IMR-90 (cell line): ENCODE data around the gene TTC29. TPM values are rescaled to one million over a fixed set of nuclear protein-coding genes. Genes with fewer than 3 reads are reported as not detected.

Experiments used
- ATAC-seq: fragments of 200-7000 bp; cut with Tn5 transposase; 2 replicates; pipeline ENCODE4 v1.9.1; 2020; ENCODE audit warnings: low read depth, mild to moderate bottlenecking, moderate library complexity
- BruUV-seq: library from RNA; stranded (reverse); fragments of 400-500 nt; replicated peaks from 2 replicates; lab custom pipeline; 2021; lab: Mats Ljungman, UMichigan
- CTCF ChIA-PET: fragments of 300-600 bp; formaldehyde crosslinking; extraction: SDS; loops from one replicate; lab custom pipeline; 2021; ENCODE audit warnings: antibody characterized with exemption; lab: Yijun Ruan, JAX
- POLR2A ChIA-PET: fragments of 300-600 bp; sonication (Branson Sonifier 250); formaldehyde crosslinking; loops from one replicate; lab custom pipeline; 2022; ENCODE audit warnings: antibody characterized with exemption; ENCODE audit not compliant: unreplicated experiment; lab: Charles Lee
- DNase-seq: peaks from one replicate; pipeline ENCODE4 v3.0.0; 2013
- H2AFZ ChIP-seq: replicated peaks from 2 replicates; pipeline ENCODE3; 2013; ENCODE audit warnings: low read length, mild to moderate bottlenecking; ENCODE audit not compliant: poor library complexity
- H2AK5ac ChIP-seq: 2 replicates; pipeline ENCODE4 v1.6.1; 2013; ENCODE audit warnings: low read depth, low read length, inconsistent platforms
- H2AK9ac ChIP-seq: replicated peaks from 2 replicates; pipeline ENCODE3; 2013; ENCODE audit warnings: mild to moderate bottlenecking, low read depth, low read length, moderate library complexity; ENCODE audit not compliant: poor library complexity
- H2BK120ac ChIP-seq: 2 replicates; pipeline ENCODE4 v1.6.1; 2013; ENCODE audit warnings: low read depth, low read length, inconsistent platforms
- H2BK15ac ChIP-seq: 3 replicates; pipeline ENCODE4 v1.6.1; 2013; ENCODE audit warnings: low read depth, low read length, inconsistent platforms
- H2BK20ac ChIP-seq: 2 replicates; pipeline ENCODE4 v1.6.1; 2013; ENCODE audit warnings: low read depth, mild to moderate bottlenecking, inconsistent platforms, low read length, moderate library complexity
- H2BK5ac ChIP-seq: 2 replicates; pipeline ENCODE4 v1.6.1; 2013; ENCODE audit warnings: mild to moderate bottlenecking, low read depth, low read length, inconsistent platforms; ENCODE audit not compliant: poor library complexity, severe bottlenecking
- H3K14ac ChIP-seq: replicated peaks from 2 replicates; pipeline ENCODE4 v1.6.1; 2013; ENCODE audit warnings: low read depth, low read length, inconsistent platforms
- H3K18ac ChIP-seq: 2 replicates; pipeline ENCODE4 v1.6.1; 2013; ENCODE audit warnings: low read depth, low read length, control low read depth
- H3K23ac ChIP-seq: 2 replicates; pipeline ENCODE4 v1.6.1; 2013; ENCODE audit warnings: low read depth, low read length, inconsistent platforms
- H3K27ac ChIP-seq: 2 replicates; pipeline ENCODE4 v1.5.1; 2013; ENCODE audit warnings: mild to moderate bottlenecking, control low read depth, low read length; ENCODE audit not compliant: insufficient read depth
- H3K27me3 ChIP-seq: 2 replicates; pipeline ENCODE4 v1.6.1; 2013; ENCODE audit warnings: low read length; ENCODE audit not compliant: control insufficient read depth, insufficient read depth
- H3K36me3 ChIP-seq: 2 replicates; pipeline ENCODE4 v1.6.1; 2013; ENCODE audit warnings: low read length, mixed read lengths; ENCODE audit not compliant: control insufficient read depth, insufficient read depth
- H3K4ac ChIP-seq: 2 replicates; pipeline ENCODE4 v1.6.1; 2013; ENCODE audit warnings: low read depth, low read length, inconsistent platforms
- H3K4me1 ChIP-seq: 2 replicates; pipeline ENCODE4 v1.6.1; 2013; ENCODE audit warnings: low read length, mixed read lengths; ENCODE audit not compliant: control insufficient read depth, insufficient read depth
- H3K4me2 ChIP-seq: 2 replicates; pipeline ENCODE4 v1.6.1; 2013; ENCODE audit warnings: low read depth, mild to moderate bottlenecking, control low read depth, low read length, moderate library complexity
- H3K4me3 ChIP-seq: 2 replicates; pipeline ENCODE4 v1.5.1; 2013; ENCODE audit warnings: low read depth, mild to moderate bottlenecking, control low read depth, low read length, moderate library complexity; ENCODE audit not compliant: insufficient read depth
- H3K56ac ChIP-seq: 2 replicates; pipeline ENCODE4 v1.6.1; 2013; ENCODE audit warnings: low read length, inconsistent platforms; ENCODE audit not compliant: insufficient read depth; ENCODE audit errors: extremely low read depth
- H3K79me1 ChIP-seq, 2 experiments: 2 replicates each; pipeline ENCODE4 v1.6.1; 2013; ENCODE audit warnings: low read length in 2 of 2, inconsistent platforms in 1 of 2, low read depth in 1 of 2
- H3K9ac ChIP-seq: 2 replicates; pipeline ENCODE4 v1.6.1; 2013; ENCODE audit warnings: low read depth, low read length, control low read depth
- H3K9me1 ChIP-seq: 2 replicates; pipeline ENCODE4 v1.6.1; 2013; ENCODE audit warnings: low read length, inconsistent platforms; ENCODE audit not compliant: insufficient read depth
- H3K9me3 ChIP-seq: 2 replicates; pipeline ENCODE4 v1.6.1; 2013; ENCODE audit warnings: low read length; ENCODE audit not compliant: control insufficient read depth, insufficient read depth
- H4K20me1 ChIP-seq: 2 replicates; pipeline ENCODE4 v1.6.1; 2013; ENCODE audit warnings: low read length, inconsistent platforms; ENCODE audit not compliant: insufficient read depth
- H4K5ac ChIP-seq: 2 replicates; pipeline ENCODE4 v1.6.1; 2013; ENCODE audit warnings: mild to moderate bottlenecking, low read depth, low read length, control low read depth
- H4K8ac ChIP-seq, 2 experiments: 2 replicates each; pipeline ENCODE4 v1.6.1; 2013; ENCODE audit warnings: low read depth in 2 of 2, low read length in 2 of 2, control low read depth in 1 of 2, inconsistent platforms in 1 of 2
- H4K91ac ChIP-seq: 2 replicates; pipeline ENCODE4 v1.6.1; 2013; ENCODE audit warnings: low read depth, low read length, inconsistent platforms; ENCODE audit not compliant: insufficient read depth
- CEBPB ChIP-seq: IDR thresholded peaks from 2 replicates; pipeline ENCODE4 v1.6.1; 2012; ENCODE audit warnings: low read depth, low read length, improper control_type of control experiment
- CTCF ChIP-seq: conservative IDR thresholded peaks from 2 replicates; pipeline ENCODE4 v1.5.1; 2012; ENCODE audit warnings: mild to moderate bottlenecking, low read depth, low read length, improper control_type of control experiment
- ELK1 ChIP-seq: fragments of 150-350 bp; IDR thresholded peaks from 2 replicates; pipeline ENCODE4 v1.6.1; 2016; ENCODE audit warnings: low read depth, mild to moderate bottlenecking, low read length, moderate library complexity, borderline replicate concordance
- MAFK ChIP-seq: IDR thresholded peaks from 2 replicates; pipeline ENCODE4 v1.6.1; 2012; ENCODE audit warnings: low read depth, low read length, improper control_type of control experiment
- MXI1 ChIP-seq: IDR thresholded peaks from 2 replicates; pipeline ENCODE4 v1.6.1; 2012; ENCODE audit warnings: low read depth, mild to moderate bottlenecking, low read length, moderate library complexity, borderline replicate concordance
- RCOR1 ChIP-seq: IDR thresholded peaks from 2 replicates; pipeline ENCODE4 v1.6.1; 2012; ENCODE audit warnings: mild to moderate bottlenecking, low read length, improper control_type of control experiment; ENCODE audit not compliant: insufficient replicate concordance
- RFX5 ChIP-seq: IDR thresholded peaks from 2 replicates; pipeline ENCODE4 v1.8.0; 2012; ENCODE audit warnings: low read depth, mild to moderate bottlenecking, low read length, moderate library complexity
- USF2 ChIP-seq: fragments of 150-350 bp; IDR thresholded peaks from 2 replicates; pipeline ENCODE4 v1.6.1; 2017; ENCODE audit warnings: mild to moderate bottlenecking, antibody characterized with exemption, low read length, low read depth
- WGBS, 2 experiments: methylation state at CpG; one replicate each; pipeline versions ENCODE4 v1.1.5 to v1.1.7; 2013; ENCODE audit warnings: missing lambda C conversion rate in 2 of 2; ENCODE audit not compliant: insufficient read length in 1 of 2; ENCODE audit errors: extremely low coverage in 2 of 2; 5-methylcytosine and 5-hydroxymethylcytosine counted together
- dilution Hi-C: fragments of 300-500 bp; cut with HindIII; formaldehyde crosslinking; loops from one replicate; pipeline ENCODE4 v1.14.3; 2018; ENCODE audit warnings: low sequenced_read_pairs; ENCODE audit not compliant: unreplicated experiment
- in situ Hi-C: fragments of 300-500 bp; cut with MboI; formaldehyde crosslinking; loops from 3 replicates; pipeline ENCODE4 v1.14.3; 2019; ENCODE audit warnings: low sequenced_read_pairs, inconsistent platforms, mixed read lengths
- intact Hi-C: fragments of 100-400 bp; cut with micrococcal nuclease; formaldehyde crosslinking; loops from 2 replicates; pipeline ENCODE4 v1.10.0; 2022
- polyA plus RNA-seq, 3 experiments: library from polyadenylated mRNA; depleted of rRNA; stranded (reverse); fragments of >200 nt; gene quantifications; 2 replicates each; pipeline ENCODE4 v1.2.3, GENCODE V29; 2012; ENCODE audit warnings: low replicate concordance in 1 of 3
- total RNA-seq: library from RNA; depleted of rRNA; stranded (reverse); fragments of >200 nt; gene quantifications from 2 replicates; pipeline ENCODE4 v1.2.3, GENCODE V29; 2012

Gene TTC29
- total and polyA plus RNA-seq, 2 of the 4 experiments (the other 2 are of a cell fraction), result not detected

- Histone ChIP-seq H4K20me1 (no peaks in the 10 kb centered on the region), H3K9me1 (no peaks in the 10 kb centered on the region), H3K23ac (no peak overlapping the region), H3K27ac (no peak overlapping the region), H3K9ac (no peak overlapping the region), H2AK9ac (no peak overlapping the region), H3K56ac (no peak overlapping the region), H2AFZ (no peak overlapping the region), H3K4me2 (no peak overlapping the region), H3K14ac (no peak overlapping the region), H3K4me1 (no peaks in the 10 kb centered on the region), H3K4me3 (no peak overlapping the region), H2BK5ac (no peak overlapping the region), H3K18ac (no peak overlapping the region), H2BK20ac (no peak overlapping the region), H3K79me1 (no peaks in the 10 kb centered on the region), H4K8ac (no peak overlapping the region), H4K91ac (no peak overlapping the region), H3K36me3 (no peaks in the 10 kb centered on the region), H2BK15ac (no peak overlapping the region), H3K27me3 (no peaks in the 10 kb centered on the region), H2AK5ac (no peak overlapping the region), H3K4ac (no peak overlapping the region), H4K5ac (no peak overlapping the region), H3K9me3 (no peaks in the 10 kb centered on the region), H2BK120ac (no peak overlapping the region)
- BruUV-seq, result no TSS peak
- ChIA-PET CTCF (no interaction called here), POLR2A (no interaction called here)
- ATAC-seq (no peak), DNase-seq (no peak)
- dilution Hi-C loops (no loop called here), in situ Hi-C loops (no loop called here), intact Hi-C loops (no loop called here)
- TF ChIP-seq MAFK (no peak), USF2 (no peak), RCOR1 (no peak), CEBPB (no peak), MXI1 (no peak), ELK1 (no peak), CTCF (no peak), RFX5 (no peak)
- WGBS, 2 experiments, result no CpG with 5 or more reads among the region's 4 CpGs
Observed at GRCh38 chr4:146855761-146856160, 89.9 kb downstream of the TTC29 start.
